H1 (cell line): ENCODE measurements around the gene AICDA. TPM values are rescaled to one million over a fixed set of nuclear protein-coding genes. Genes with fewer than 3 reads are reported as not detected.

Experiments
- CTCF ChIA-PET: fragments of 300-600 bp; sonication (Branson Sonifier 250); formaldehyde crosslinking; loops from one replicate; lab custom pipeline; 2021; ENCODE audit not compliant: partially characterized antibody; lab: Charles Lee
- POLR2A ChIA-PET: fragments of 300-600 bp; sonication (Branson Sonifier 250); formaldehyde crosslinking; loops from one replicate; lab custom pipeline; 2021; ENCODE audit warnings: inconsistent platforms; ENCODE audit not compliant: partially characterized antibody; lab: Charles Lee
- DNase-seq, 2 experiments: peaks; one replicate each; pipeline versions ENCODE4 v3.0.0 to v3.0.0-alpha.2; 2010 to 2022; ENCODE audit warnings: low spot score in 2 of 2, low read depth in 1 of 2, mixed read lengths in 1 of 2
- FAIRE-seq: peaks from 2 replicates; lab custom pipeline; 2011; peaks lifted over from hg19 to GRCh38; lab: Jason Lieb, UNC
- H2AFZ ChIP-seq: 2 replicates; pipeline ENCODE4 v1.8.1; 2012; ENCODE audit warnings: low read length, inconsistent platforms
- H2AK5ac ChIP-seq: 2 replicates; pipeline ENCODE4 v1.6.1; 2013; ENCODE audit warnings: low read depth, low read length
- H2BK120ac ChIP-seq: replicated peaks from 2 replicates; pipeline ENCODE3; 2013; ENCODE audit warnings: low read depth, low read length, inconsistent platforms
- H2BK12ac ChIP-seq: 2 replicates; pipeline ENCODE4 v1.6.1; 2013; ENCODE audit warnings: low read depth, low read length
- H2BK15ac ChIP-seq: 2 replicates; pipeline ENCODE4 v1.6.1; 2013; ENCODE audit warnings: low read length
- H2BK20ac ChIP-seq: 2 replicates; pipeline ENCODE4 v1.6.1; 2013; ENCODE audit warnings: low read length
- H2BK5ac ChIP-seq: 2 replicates; pipeline ENCODE4 v1.6.1; 2013; ENCODE audit warnings: low read depth, low read length
- H3K14ac ChIP-seq: 2 replicates; pipeline ENCODE4 v1.6.1; 2013; ENCODE audit warnings: inconsistent platforms; ENCODE audit not compliant: insufficient read length
- H3K18ac ChIP-seq: 2 replicates; pipeline ENCODE4 v1.6.1; 2013; ENCODE audit warnings: low read length; ENCODE audit errors: extremely low read depth
- H3K23ac ChIP-seq: 2 replicates; pipeline ENCODE4 v1.6.1; 2013; ENCODE audit warnings: inconsistent platforms; ENCODE audit not compliant: insufficient read length
- H3K23me2 ChIP-seq: 2 replicates; pipeline ENCODE4 v1.6.1; 2013; ENCODE audit warnings: low read depth, low read length
- H3K27ac ChIP-seq: 2 replicates; pipeline ENCODE4 v1.6.1; 2011; ENCODE audit warnings: low read depth, low read length, inconsistent platforms
- H3K27me3 ChIP-seq, 4 experiments: replicated peaks in 1 of 4; 1 replicate in 1 of 4; 2 replicates in 3 of 4; pipeline versions ENCODE4 v1.6.1 to v1.8.1; 2011 to 2013; ENCODE audit warnings: low read length in 3 of 4, mild to moderate bottlenecking in 3 of 4, inconsistent platforms in 2 of 4, mixed read lengths in 2 of 4, moderate library complexity in 1 of 4; ENCODE audit not compliant: control insufficient read depth in 3 of 4, insufficient read depth in 3 of 4; ENCODE audit errors: extremely low read depth in 1 of 4
- H3K36me3 ChIP-seq, 4 experiments: 2 replicates each; pipeline versions ENCODE4 v1.6.1 to v1.8.1; 2011 to 2013; ENCODE audit warnings: mild to moderate bottlenecking in 4 of 4, low read length in 3 of 4, moderate library complexity in 2 of 4, control low read depth in 1 of 4, inconsistent platforms in 1 of 4; ENCODE audit not compliant: insufficient read depth in 4 of 4, control insufficient read depth in 2 of 4
- H3K4ac ChIP-seq: replicated peaks from 2 replicates; pipeline ENCODE3; 2013; ENCODE audit warnings: low read length, low read depth, mixed read lengths, inconsistent platforms; ENCODE audit not compliant: insufficient read length
- H3K4me1 ChIP-seq, 4 experiments: replicated peaks in 1 of 4; 1 replicate in 1 of 4; 2 replicates in 3 of 4; pipeline versions ENCODE4 v1.6.1 to v1.8.1; 2011 to 2013; ENCODE audit warnings: low read length in 3 of 4, inconsistent platforms in 2 of 4, mixed read lengths in 1 of 4; ENCODE audit not compliant: insufficient read depth in 4 of 4, control insufficient read depth in 3 of 4
- H3K4me2 ChIP-seq, 2 experiments: 2 replicates each; pipeline versions ENCODE4 v1.6.1 to v1.8.1; 2011 to 2013; ENCODE audit warnings: low read depth in 2 of 2, low read length in 2 of 2, control low read depth in 1 of 2, inconsistent platforms in 1 of 2, mild to moderate bottlenecking in 1 of 2; ENCODE audit not compliant: insufficient read depth in 1 of 2
- H3K4me3 ChIP-seq, 4 experiments: fragments of 200-600, 300-600 bp in 1 of 4; sonication (generic), shearing (Covaris generic), sonication (Bioruptor Twin) in 1 of 4; 2 replicates each; pipeline versions ENCODE4 v1.5.1 to v1.8.1; 2011 to 2016; ENCODE audit warnings: low read length in 4 of 4, low read depth in 3 of 4, control low read depth in 2 of 4, inconsistent platforms in 2 of 4, mild to moderate bottlenecking in 2 of 4, mixed read lengths in 1 of 4, moderate library complexity in 1 of 4; ENCODE audit not compliant: insufficient read depth in 2 of 4; ENCODE audit errors: extremely low read depth in 1 of 4
- H3K56ac ChIP-seq: replicated peaks from 2 replicates; pipeline ENCODE3; 2013; ENCODE audit warnings: low read depth, mild to moderate bottlenecking, mixed read lengths, low read length, inconsistent platforms; ENCODE audit not compliant: insufficient read length
- H3K79me1 ChIP-seq: 2 replicates; pipeline ENCODE4 v1.6.1; 2013; ENCODE audit warnings: low read depth, low read length, control low read depth
- H3K79me2 ChIP-seq, 2 experiments: 2 replicates each; pipeline versions ENCODE4 v1.6.1 to v1.8.1; 2012 to 2013; ENCODE audit warnings: low read length in 2 of 2, mild to moderate bottlenecking in 2 of 2, inconsistent platforms in 1 of 2; ENCODE audit not compliant: insufficient read depth in 2 of 2, control insufficient read depth in 1 of 2
- H3K9ac ChIP-seq, 4 experiments: replicated peaks in 1 of 4; 1 replicate in 1 of 4; 2 replicates in 3 of 4; pipeline versions ENCODE4 v1.6.1 to v1.8.1; 2011 to 2013; ENCODE audit warnings: low read depth in 3 of 4, low read length in 3 of 4, control low read depth in 2 of 4, mild to moderate bottlenecking in 2 of 4, moderate library complexity in 2 of 4, inconsistent platforms in 1 of 4; ENCODE audit errors: extremely low read depth in 1 of 4
- H3K9me3 ChIP-seq, 2 experiments: 2 replicates each; pipeline versions ENCODE4 v1.6.1 to v1.8.1; 2012 to 2013; ENCODE audit warnings: mild to moderate bottlenecking in 2 of 2, moderate library complexity in 2 of 2, control low read depth in 1 of 2, inconsistent platforms in 1 of 2, low read depth in 1 of 2, low read length in 1 of 2, mixed read lengths in 1 of 2; ENCODE audit not compliant: insufficient read depth in 2 of 2
- H4K20me1 ChIP-seq, 2 experiments: replicated peaks in 1 of 2; 2 replicates each; pipeline versions ENCODE3 to v1.8.1; 2011 to 2013; ENCODE audit warnings: inconsistent platforms in 2 of 2, low read length in 2 of 2, mild to moderate bottlenecking in 1 of 2; ENCODE audit not compliant: insufficient read depth in 2 of 2, control insufficient read depth in 1 of 2
- H4K5ac ChIP-seq: 2 replicates; pipeline ENCODE4 v1.6.1; 2013; ENCODE audit warnings: low read length, low read depth, mixed read lengths, inconsistent platforms; ENCODE audit not compliant: insufficient read length
- H4K8ac ChIP-seq: 2 replicates; pipeline ENCODE4 v1.8.0; 2013; ENCODE audit warnings: mild to moderate bottlenecking, moderate library complexity, low read length, inconsistent platforms; ENCODE audit not compliant: insufficient read depth; ENCODE audit errors: extremely low read depth
- H4K91ac ChIP-seq: replicated peaks from 2 replicates; pipeline ENCODE3; 2013; ENCODE audit warnings: low read length, mixed read lengths, inconsistent platforms; ENCODE audit not compliant: insufficient read length
- SRF ChIP-seq: IDR thresholded peaks from 2 replicates; pipeline ENCODE4 v1.6.1; 2011; ENCODE audit warnings: mild to moderate bottlenecking, low read depth, low read length, moderate library complexity
- WGBS, 2 experiments: shearing (Covaris generic) in 1 of 2; methylation state at CpG; one replicate each; pipeline versions ENCODE4 v1.1.6 to v1.1.7; 2013 to 2015; ENCODE audit warnings: low lambda C conversion rate in 2 of 2, mixed read lengths in 2 of 2, inconsistent platforms in 1 of 2, low coverage in 1 of 2, missing lambda C conversion rate in 1 of 2; ENCODE audit not compliant: insufficient replicate concordance in 2 of 2, insufficient coverage in 1 of 2, insufficient read length in 1 of 2; ENCODE audit errors: extremely low coverage in 1 of 2, missing lambda C conversion rate in 1 of 2; 5-methylcytosine and 5-hydroxymethylcytosine counted together
- polyA plus RNA-seq, 7 experiments: library from polyadenylated mRNA; depleted of rRNA in 3 of 7; stranded (reverse) in 5 of 7; unstranded in 2 of 7; fragments of >200 nt in 5 of 7; fragments of 200-250 nt in 2 of 7; gene quantifications; 1 replicate in 5 of 7; 2 replicates in 1 of 7; 4 replicates in 1 of 7; pipeline versions ENCODE4 v1.2.1 to v1.2.3, GENCODE V29; 2011 to 2013; ENCODE audit warnings: missing spikeins in 2 of 7, mixed read lengths in 2 of 7
- total RNA-seq: library from RNA; stranded (reverse); fragmentation: NEBNext Ultra II Directional; extraction: Animal tissue kit (Norgen Biotek cat#: 25700); gene quantifications from 2 replicates; pipeline ENCODE4 v1.2.1, GENCODE V29; 2021

Gene AICDA
- total and polyA plus RNA-seq, 2 of the 8 experiments (the other 6 are each of a cell fraction or from before 2014, with no cell fraction given) = not detected

DNA sequence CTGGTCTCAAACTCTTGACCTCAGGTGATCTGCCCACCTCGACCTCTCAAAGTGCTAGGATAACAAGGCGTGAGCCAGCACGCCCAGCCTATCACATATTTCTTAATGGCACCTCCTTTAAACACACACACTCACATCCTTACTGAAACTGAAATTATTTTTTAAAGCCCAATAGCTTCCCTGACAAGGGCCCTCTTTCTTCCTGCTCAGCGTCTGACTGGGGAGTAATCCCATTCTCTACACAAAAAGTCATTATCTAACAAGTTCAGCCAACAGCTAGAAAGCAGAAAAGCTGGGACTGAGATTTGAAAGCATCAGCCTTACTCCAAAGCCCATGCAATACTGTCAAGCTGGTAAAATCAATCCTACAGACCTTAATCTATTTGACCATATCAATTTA, 10.0 kb upstream of the AICDA start:
- ChIA-PET POLR2A (no interaction called here), CTCF (interaction anchor here (1.3 to 2.8 kb wide), 3 partner anchors 12 to 78 kb away, joined by 4 to 21 read pairs (median 6); partner anchors contain the start of gene AICDA)
- Histone ChIP-seq H4K20me1 (no peaks in the 10 kb centered on the region), H4K5ac (no peak overlapping the region), H3K4me3 (no peak overlapping the region), H3K56ac (no peak overlapping the region), H3K27me3 (no peaks in the 10 kb centered on the region), H3K23me2 (no peaks in the 10 kb centered on the region), H3K4me2 (no peak overlapping the region), H4K8ac (no peak overlapping the region), H3K9ac (no peak overlapping the region), H3K14ac (no peak overlapping the region), H2BK15ac (no peak overlapping the region), H3K79me2 (no peaks in the 10 kb centered on the region), H3K4ac (no peak overlapping the region), H2AFZ (no peak overlapping the region), H3K4me1 (no peaks in the 10 kb centered on the region), H3K79me1 (no peaks in the 10 kb centered on the region), H3K36me3 (peaks cover 0 to 4% (median 0%) of the 10 kb centered on the region in 4 experiments; a peak in 1 of 8 replicates), H3K18ac (no peak overlapping the region), H3K27ac (no peak overlapping the region), H2AK5ac (no peak overlapping the region), H2BK20ac (no peak overlapping the region), H2BK120ac (no peak overlapping the region), H2BK5ac (no peak overlapping the region), H3K9me3 (peaks cover 0 to 9% of the 10 kb centered on the region in 2 experiments; a peak in 1 of 4 replicates), H3K23ac (no peak overlapping the region), H2BK12ac (no peak overlapping the region), H4K91ac (no peak overlapping the region)
- DNase-seq (no peak), FAIRE-seq (no peak)
- no peak for TF ChIP-seq SRF
- 92% methylated on average over 4 of the region's 4 CpGs; no CpG with 5 or more reads in 1 of the 2 experiments for WGBS, 2 experiments
